WTC11 (cell line): ENCODE measurements around the gene AUH. TPM values are rescaled to one million over a fixed set of nuclear protein-coding genes. Genes with fewer than 3 reads are reported as not detected.

ENCODE experiments used
- ATAC-seq: fragments of 200-7000 bp; cut with Tn5 transposase; 2 replicates; pipeline ENCODE4 v1.10.0; 2021; ENCODE audit warnings: mild to moderate bottlenecking, moderate library complexity
- CTCF ChIA-PET: fragments of 300-600 bp; sonication (Branson Sonifier 250); formaldehyde crosslinking; loops from one replicate; lab custom pipeline; 2021; ENCODE audit warnings: antibody characterized with exemption; lab: Charles Lee
- POLR2A ChIA-PET: fragments of 350-600 bp; sonication (Branson Sonifier 250); formaldehyde crosslinking; loops from one replicate; lab custom pipeline; 2021; ENCODE audit warnings: antibody characterized with exemption; lab: Charles Lee
- DNase-seq: peaks from one replicate; pipeline ENCODE4 v3.0.0; 2021; ENCODE audit warnings: low spot score
- H3K27ac Mint-ChIP-seq: 2 replicates; pipeline ENCODE4 v1.8.0; 2021; ENCODE audit warnings: mixed read lengths
- H3K27me3 Mint-ChIP-seq: 2 replicates; pipeline ENCODE4 v1.8.0; 2021; ENCODE audit warnings: low read depth, mild to moderate bottlenecking, moderate library complexity, mixed read lengths
- H3K36me3 Mint-ChIP-seq: 2 replicates; pipeline ENCODE4 v1.8.0; 2021; ENCODE audit warnings: mixed read lengths
- H3K4me1 Mint-ChIP-seq: 2 replicates; pipeline ENCODE4 v1.8.0; 2022; ENCODE audit warnings: mixed read lengths
- H3K4me3 Mint-ChIP-seq: 2 replicates; pipeline ENCODE4 v1.8.0; 2021; ENCODE audit warnings: mild to moderate bottlenecking, moderate library complexity, mixed read lengths
- H3K9me3 Mint-ChIP-seq: 2 replicates; pipeline ENCODE4 v1.8.0; 2021; ENCODE audit warnings: mixed read lengths
- ARID4B ChIP-seq: sonication (generic); formaldehyde crosslinking; IDR thresholded peaks from 2 replicates; pipeline ENCODE4 v1.8.0; 2023; ENCODE audit warnings: missing genetic modification reagents, mild to moderate bottlenecking, borderline replicate concordance
- ATF2 ChIP-seq: sonication (generic); formaldehyde crosslinking; IDR thresholded peaks from 2 replicates; pipeline ENCODE4 v1.8.1; 2022; ENCODE audit warnings: low read depth, missing genetic modification reagents, borderline replicate concordance
- CBFB ChIP-seq: sonication (generic); formaldehyde crosslinking; IDR thresholded peaks from 2 replicates; pipeline ENCODE4 v1.8.1; 2022; ENCODE audit warnings: mild to moderate bottlenecking, low read depth, missing genetic modification reagents
- ELF4 ChIP-seq: sonication (generic); formaldehyde crosslinking; IDR thresholded peaks from 2 replicates; pipeline ENCODE4 v1.8.1; 2022; ENCODE audit warnings: low read depth, mild to moderate bottlenecking, moderate library complexity, missing genetic modification reagents
- FOXP1 ChIP-seq: sonication (generic); formaldehyde crosslinking; IDR thresholded peaks from 2 replicates; pipeline ENCODE4 v1.8.0; 2022; ENCODE audit warnings: missing genetic modification reagents, mild to moderate bottlenecking, moderate library complexity, borderline replicate concordance
- FOXP4 ChIP-seq: sonication (generic); formaldehyde crosslinking; IDR thresholded peaks from 2 replicates; pipeline ENCODE4 v1.8.0; 2022; ENCODE audit warnings: mild to moderate bottlenecking, missing genetic modification reagents
- GRHL2 ChIP-seq: fragments of 250-450 bp; sonication (Bioruptor Pico); IDR thresholded peaks from 2 replicates; pipeline ENCODE4 v1.8.0; 2022; ENCODE audit warnings: mild to moderate bottlenecking, moderate library complexity; ENCODE audit not compliant: insufficient replicate concordance, severe bottlenecking
- GTF2I ChIP-seq: fragments of 250-450 bp; sonication (Bioruptor Pico); conservative IDR thresholded peaks from 2 replicates; pipeline ENCODE4 v1.4.0; 2021; ENCODE audit warnings: mild to moderate bottlenecking
- HMGXB4 ChIP-seq: sonication (generic); formaldehyde crosslinking; IDR thresholded peaks from 2 replicates; pipeline ENCODE4 v1.8.1; 2023; ENCODE audit warnings: mild to moderate bottlenecking, moderate library complexity, missing genetic modification reagents
- IRF2 ChIP-seq: sonication (generic); formaldehyde crosslinking; IDR thresholded peaks from 2 replicates; pipeline ENCODE4 v1.8.0; 2022; ENCODE audit warnings: low read depth, missing genetic modification reagents, borderline replicate concordance
- NFYB ChIP-seq: sonication (generic); formaldehyde crosslinking; conservative IDR thresholded peaks from 2 replicates; pipeline ENCODE4 v1.8.0; 2022; ENCODE audit warnings: low read depth, missing genetic modification reagents
- RORB ChIP-seq: fragments of 250-450 bp; sonication (Bioruptor Pico); IDR thresholded peaks from 2 replicates; pipeline ENCODE4 v1.9.0; 2021; ENCODE audit warnings: mild to moderate bottlenecking
- TCF7 ChIP-seq: sonication (generic); formaldehyde crosslinking; IDR thresholded peaks from 2 replicates; pipeline ENCODE4 v1.8.0; 2022; ENCODE audit warnings: mild to moderate bottlenecking, low read depth, missing genetic modification reagents, moderate library complexity
- TP53 ChIP-seq: sonication (generic); formaldehyde crosslinking; IDR thresholded peaks from 2 replicates; pipeline ENCODE4 v1.8.1; 2023; ENCODE audit warnings: mild to moderate bottlenecking, missing genetic modification reagents
- ZNF423 ChIP-seq: fragments of 250-450 bp; sonication (Bioruptor Pico); IDR thresholded peaks from 2 replicates; pipeline ENCODE4 v2.1.2; 2022; ENCODE audit warnings: mild to moderate bottlenecking, moderate library complexity
- total RNA-seq: library from RNA; stranded (reverse); gene quantifications from 3 replicates; pipeline ENCODE4 v1.2.3, GENCODE V29; 2021
- TF ChIP-seq, protein P1 (sequence below): sonication (generic); formaldehyde crosslinking; IDR thresholded peaks from 2 replicates; pipeline ENCODE4 v1.8.1; 2022; ENCODE audit warnings: mild to moderate bottlenecking, moderate library complexity, missing genetic modification reagents
- TF ChIP-seq, protein P2 (sequence below): sonication (generic); formaldehyde crosslinking; IDR thresholded peaks from 2 replicates; pipeline ENCODE4 v1.8.0; 2023; ENCODE audit warnings: mild to moderate bottlenecking, missing genetic modification reagents

The AUH gene
- total RNA-seq, 1 experiment from 2014 or later = 30.4 TPM

- TF ChIP-seq, protein P1, sequence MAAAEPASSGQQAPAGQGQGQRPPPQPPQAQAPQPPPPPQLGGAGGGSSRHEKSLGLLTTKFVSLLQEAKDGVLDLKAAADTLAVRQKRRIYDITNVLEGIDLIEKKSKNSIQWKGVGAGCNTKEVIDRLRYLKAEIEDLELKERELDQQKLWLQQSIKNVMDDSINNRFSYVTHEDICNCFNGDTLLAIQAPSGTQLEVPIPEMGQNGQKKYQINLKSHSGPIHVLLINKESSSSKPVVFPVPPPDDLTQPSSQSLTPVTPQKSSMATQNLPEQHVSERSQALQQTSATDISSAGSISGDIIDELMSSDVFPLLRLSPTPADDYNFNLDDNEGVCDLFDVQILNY (CRISPR knock-in tag) = no peak
- TF ChIP-seq HMGXB4 (CRISPR knock-in tag) (no peak), TP53 (CRISPR knock-in tag) (no peak), ELF4 (no peak), GTF2I (CRISPR knock-in tag) (no peak)
These were observed 23.2 kb upstream of the AUH start (continued) for GRCh38 chr9:91384954-91385353.

- TF ChIP-seq RORB (CRISPR knock-in tag) (no peak), TCF7 (no peak), GRHL2 (CRISPR knock-in tag) (no peak), ARID4B (CRISPR knock-in tag) (no peak), IRF2 (no peak)
- Mint-ChIP-seq H3K27ac (no peak overlapping the region), H3K4me3 (no peak overlapping the region), H3K27me3 (no peaks in the 10 kb centered on the region), H3K4me1 (no peaks in the 10 kb centered on the region), H3K9me3 (peaks cover 21% of the 10 kb centered on the region), H3K36me3 (0 out of 2 replicates have a peak, but pooled peaks cover 2% of the 10 kb centered on the region)
- ATAC-seq (no peak), DNase-seq (no peak)
- CTCF ChIA-PET = no interaction called here
- POLR2A ChIA-PET = no interaction called here
These were observed 21.9 kb upstream of the AUH start for GRCh38 chr9:91383577-91383976.

DNA sequence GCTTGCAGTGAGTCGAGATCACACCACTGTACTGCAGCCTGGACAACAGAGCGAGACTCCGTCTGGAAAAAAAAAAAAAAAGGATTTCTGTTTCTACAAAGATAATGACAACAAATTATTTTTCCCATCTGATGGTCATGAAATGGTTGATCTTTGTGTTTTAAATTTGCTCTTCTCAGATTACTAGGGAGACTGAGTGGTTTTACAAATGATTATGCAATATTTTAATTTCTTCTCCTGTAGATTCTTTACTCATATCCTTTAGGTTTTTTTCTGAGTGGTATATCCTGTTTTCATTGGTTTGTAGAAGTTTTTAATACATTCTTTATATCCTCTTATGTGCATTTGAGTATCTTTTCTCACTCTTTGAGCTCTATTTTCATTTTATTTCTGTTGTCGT is 20.6 kb upstream of the AUH start:
- no peaks in the 10 kb centered on the region for H3K4me1 Mint-ChIP-seq
- no peak for TF ChIP-seq ATF2
- no peak for TF ChIP-seq FOXP1 (CRISPR knock-in tag)
- no peak for ATAC-seq
- no peak for DNase-seq
- ChIA-PET CTCF (no interaction called here), POLR2A (interaction anchor here (0.5 kb wide), 1 partner anchor 294 kb away, joined by 3 read pairs; no protein-coding TSS in a partner anchor)
- peaks cover 31% of the 10 kb centered on the region for H3K9me3 Mint-ChIP-seq
- H3K36me3 Mint-ChIP-seq = peaks cover 6% of the 10 kb centered on the region
- H3K4me3 Mint-ChIP-seq = no peak overlapping the region
- no peaks in the 10 kb centered on the region; the same call in 1 of the 2 replicates for H3K27me3 Mint-ChIP-seq
- no peak overlapping the region for H3K27ac Mint-ChIP-seq

DNA sequence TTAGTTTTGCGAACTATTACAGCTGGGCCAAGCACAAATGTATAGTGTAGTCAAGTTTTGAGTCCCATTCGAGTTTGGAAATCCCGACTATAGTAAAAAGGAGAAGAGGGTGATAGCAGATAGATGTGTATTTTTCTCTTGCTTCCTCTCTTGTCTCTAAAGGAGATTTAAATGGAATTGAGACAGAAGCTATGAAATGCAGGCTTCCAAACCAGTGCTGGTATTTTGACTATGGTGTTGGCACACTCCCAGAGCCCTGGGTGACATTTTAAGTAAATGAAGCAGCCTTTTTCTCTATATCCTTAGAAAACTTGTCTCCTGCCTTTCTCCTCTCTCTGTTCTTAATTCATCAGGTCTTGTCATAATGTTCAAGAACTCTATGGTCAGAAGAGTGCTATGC is 17.7 kb upstream of the AUH start:
- no peaks in the 10 kb centered on the region for H3K4me1 Mint-ChIP-seq
- H3K27me3 Mint-ChIP-seq = no peaks in the 10 kb centered on the region; the same call in 1 of the 2 replicates
- ATAC-seq (no peak), DNase-seq (no peak)
- no peak overlapping the region for H3K4me3 Mint-ChIP-seq
- ChIA-PET CTCF (no interaction called here), POLR2A (no interaction called here)
- peaks cover 4% of the 10 kb centered on the region for H3K36me3 Mint-ChIP-seq
- H3K9me3 Mint-ChIP-seq = peaks cover 26% of the 10 kb centered on the region
- H3K27ac Mint-ChIP-seq = no peak overlapping the region
- TF ChIP-seq, protein P2, sequence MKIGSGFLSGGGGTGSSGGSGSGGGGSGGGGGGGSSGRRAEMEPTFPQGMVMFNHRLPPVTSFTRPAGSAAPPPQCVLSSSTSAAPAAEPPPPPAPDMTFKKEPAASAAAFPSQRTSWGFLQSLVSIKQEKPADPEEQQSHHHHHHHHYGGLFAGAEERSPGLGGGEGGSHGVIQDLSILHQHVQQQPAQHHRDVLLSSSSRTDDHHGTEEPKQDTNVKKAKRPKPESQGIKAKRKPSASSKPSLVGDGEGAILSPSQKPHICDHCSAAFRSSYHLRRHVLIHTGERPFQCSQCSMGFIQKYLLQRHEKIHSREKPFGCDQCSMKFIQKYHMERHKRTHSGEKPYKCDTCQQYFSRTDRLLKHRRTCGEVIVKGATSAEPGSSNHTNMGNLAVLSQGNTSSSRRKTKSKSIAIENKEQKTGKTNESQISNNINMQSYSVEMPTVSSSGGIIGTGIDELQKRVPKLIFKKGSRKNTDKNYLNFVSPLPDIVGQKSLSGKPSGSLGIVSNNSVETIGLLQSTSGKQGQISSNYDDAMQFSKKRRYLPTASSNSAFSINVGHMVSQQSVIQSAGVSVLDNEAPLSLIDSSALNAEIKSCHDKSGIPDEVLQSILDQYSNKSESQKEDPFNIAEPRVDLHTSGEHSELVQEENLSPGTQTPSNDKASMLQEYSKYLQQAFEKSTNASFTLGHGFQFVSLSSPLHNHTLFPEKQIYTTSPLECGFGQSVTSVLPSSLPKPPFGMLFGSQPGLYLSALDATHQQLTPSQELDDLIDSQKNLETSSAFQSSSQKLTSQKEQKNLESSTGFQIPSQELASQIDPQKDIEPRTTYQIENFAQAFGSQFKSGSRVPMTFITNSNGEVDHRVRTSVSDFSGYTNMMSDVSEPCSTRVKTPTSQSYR = no peak
- TF ChIP-seq FOXP4 (CRISPR knock-in tag) (no peak), NFYB (CRISPR knock-in tag) (no peak), CBFB (no peak), ZNF423 (no peak)
